Fibroblast of upper back skin (primary cell): ENCODE measurements around the gene KIAA0232.
"Not testable (repeated sequence)": the region's sequence is repeated elsewhere in the genome, so short reads cannot be mapped to it uniquely, and the experiment has no call there.

ENCODE experiments used
- DNase-seq: peaks from one replicate; pipeline ENCODE4 v3.0.0-alpha.2; 2013

The KIAA0232 gene

GRCh38 chr4:6908432-6909112 lies 126.0 kb downstream of the KIAA0232 start:
- DNase-seq, result no peak

GRCh38 chr4:6909113-6909969 lies 126.8 kb downstream of the KIAA0232 start, which contains the start of gene TBC1D14:
TBC1D14 (plus strand) TSS chr4:6909826; CDS start chr4:6923390, 13,564 bp downstream.
- peak; percentile 84 for DNase-seq

GRCh38 chr4:6909970-6910339 lies 127.4 kb downstream of the KIAA0232 start:
- DNase-seq, result no peak

- no peak for DNase-seq
Observed at GRCh38 chr4:6910340-6910959, 127.9 kb downstream of the KIAA0232 start.

- DNase-seq, result no peak
Observed at GRCh38 chr4:6910960-6911874, 128.7 kb downstream of the KIAA0232 start.

GRCh38 chr4:6911917-6912316 lies 129.4 kb downstream of the KIAA0232 start:
- not testable (repeated sequence) for DNase-seq

- no peak for DNase-seq
Observed at GRCh38 chr4:6912441-6912840, 129.9 kb downstream of the KIAA0232 start.

GRCh38 chr4:6913350-6913905 lies 130.9 kb downstream of the KIAA0232 start:
- no peak for DNase-seq

GRCh38 chr4:6914448-6914847 lies 131.9 kb downstream of the KIAA0232 start:
- no peak for DNase-seq

- DNase-seq, result no peak
Observed at GRCh38 chr4:6915041-6916005, 132.8 kb downstream of the KIAA0232 start.

- no peak for DNase-seq
Observed at GRCh38 chr4:6916069-6916586, 133.6 kb downstream of the KIAA0232 start.

GRCh38 chr4:6916587-6917460 lies 134.3 kb downstream of the KIAA0232 start:
- no peak for DNase-seq

GRCh38 chr4:6917461-6918271 lies 135.1 kb downstream of the KIAA0232 start:
- no peak for DNase-seq

GRCh38 chr4:6918338-6918737 lies 135.8 kb downstream of the KIAA0232 start:
- DNase-seq, result no peak

GRCh38 chr4:6920171-6920570 lies 137.6 kb downstream of the KIAA0232 start:
- no peak for DNase-seq

- no peak for DNase-seq
Observed at GRCh38 chr4:6923507-6923906, 141.0 kb downstream of the KIAA0232 start.

GRCh38 chr4:6924361-6924779 lies 141.8 kb downstream of the KIAA0232 start:
- DNase-seq, result no peak

- DNase-seq, result no peak
Observed at GRCh38 chr4:6925357-6925836, 142.9 kb downstream of the KIAA0232 start.

GRCh38 chr4:6926081-6926480 lies 143.6 kb downstream of the KIAA0232 start:
- no peak for DNase-seq
